LNCAP (cell line): ENCODE results near the gene CHMP4B.

Experiments used
- TF ChIP-seq, protein P1 (sequence below): fragments of 450-650 bp; IDR thresholded peaks from 2 replicates; pipeline ENCODE4 v1.5.1; 2017; ENCODE audit warnings: mild to moderate bottlenecking

Gene CHMP4B

DNA sequence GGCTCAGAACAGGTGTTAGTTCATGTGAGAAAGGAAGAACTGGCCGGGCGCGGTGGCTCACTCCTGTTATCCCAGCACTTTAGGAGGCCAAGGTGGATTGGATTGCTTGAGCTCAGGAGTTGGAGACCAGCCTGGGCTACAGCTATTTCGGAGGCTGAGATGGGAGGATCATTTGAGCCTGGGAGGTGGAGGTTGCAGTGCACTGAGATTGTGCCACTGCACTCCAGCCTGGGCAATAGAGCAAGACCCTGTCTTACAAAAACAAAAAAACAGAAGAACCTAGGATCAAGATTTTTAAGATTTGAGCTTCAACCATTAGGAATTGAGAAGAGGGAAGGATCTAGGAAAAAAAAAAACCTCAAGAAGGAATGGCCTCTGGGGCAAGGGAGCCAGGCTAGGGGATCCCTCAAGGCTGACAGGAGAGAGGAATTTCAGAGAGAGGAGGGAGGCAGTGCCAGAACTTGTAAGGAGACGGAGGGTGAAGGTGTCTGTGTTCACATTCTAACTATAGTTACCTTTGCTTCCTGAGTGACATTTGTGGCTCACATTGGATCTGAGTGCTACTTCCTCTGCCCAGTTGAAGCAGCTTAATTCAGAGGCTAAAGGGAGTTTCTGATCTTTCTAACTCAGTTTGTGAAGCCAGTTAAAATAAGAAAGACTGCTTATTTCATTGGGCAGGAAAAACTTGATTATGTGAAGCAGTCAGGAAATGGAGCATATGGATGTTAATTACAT is 26.1 kb downstream of the CHMP4B start:
- TF ChIP-seq, protein P1, sequence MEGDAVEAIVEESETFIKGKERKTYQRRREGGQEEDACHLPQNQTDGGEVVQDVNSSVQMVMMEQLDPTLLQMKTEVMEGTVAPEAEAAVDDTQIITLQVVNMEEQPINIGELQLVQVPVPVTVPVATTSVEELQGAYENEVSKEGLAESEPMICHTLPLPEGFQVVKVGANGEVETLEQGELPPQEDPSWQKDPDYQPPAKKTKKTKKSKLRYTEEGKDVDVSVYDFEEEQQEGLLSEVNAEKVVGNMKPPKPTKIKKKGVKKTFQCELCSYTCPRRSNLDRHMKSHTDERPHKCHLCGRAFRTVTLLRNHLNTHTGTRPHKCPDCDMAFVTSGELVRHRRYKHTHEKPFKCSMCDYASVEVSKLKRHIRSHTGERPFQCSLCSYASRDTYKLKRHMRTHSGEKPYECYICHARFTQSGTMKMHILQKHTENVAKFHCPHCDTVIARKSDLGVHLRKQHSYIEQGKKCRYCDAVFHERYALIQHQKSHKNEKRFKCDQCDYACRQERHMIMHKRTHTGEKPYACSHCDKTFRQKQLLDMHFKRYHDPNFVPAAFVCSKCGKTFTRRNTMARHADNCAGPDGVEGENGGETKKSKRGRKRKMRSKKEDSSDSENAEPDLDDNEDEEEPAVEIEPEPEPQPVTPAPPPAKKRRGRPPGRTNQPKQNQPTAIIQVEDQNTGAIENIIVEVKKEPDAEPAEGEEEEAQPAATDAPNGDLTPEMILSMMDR, result no peak

DNA sequence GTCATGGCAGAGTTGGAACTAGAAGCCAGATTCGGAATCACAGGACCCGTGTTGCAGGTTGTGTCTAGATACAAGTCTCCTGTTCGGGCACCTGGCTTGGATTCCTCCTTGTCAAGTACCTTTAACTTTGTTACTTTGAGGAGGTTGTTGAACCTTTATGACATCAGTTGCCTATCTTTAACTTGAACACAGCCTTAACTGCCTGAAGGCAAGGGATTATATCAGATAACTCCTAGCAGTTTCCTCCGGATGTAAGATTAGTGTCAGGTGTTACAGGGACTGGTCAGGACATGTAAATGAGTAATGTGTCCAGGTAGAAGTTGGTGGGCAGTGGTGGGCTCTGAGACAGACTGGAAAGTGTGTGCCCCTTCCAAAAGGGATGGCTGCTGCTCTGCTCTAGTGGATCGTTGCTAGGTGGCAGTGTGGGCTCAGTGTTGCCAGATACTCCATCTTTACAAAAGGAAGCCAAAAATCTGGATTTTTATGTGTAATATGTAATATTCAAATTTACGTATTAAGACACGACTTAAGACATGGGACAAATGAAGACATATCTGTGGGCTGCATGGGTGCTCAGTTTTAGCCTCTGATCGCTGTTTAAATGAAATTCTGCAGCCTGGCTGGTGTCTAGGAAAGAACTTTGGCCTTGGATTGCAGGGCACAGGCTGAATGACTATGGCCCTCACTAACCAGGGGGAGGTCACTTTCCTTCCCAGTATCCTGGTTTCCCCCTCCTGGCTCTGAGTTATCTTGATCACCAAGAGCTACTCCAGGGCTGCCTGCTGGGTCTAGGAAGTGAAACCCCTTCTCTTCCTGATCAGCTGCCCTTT is 27.1 kb downstream of the CHMP4B start:
- TF ChIP-seq, protein P1, result no peak; the same call in 1 of the 2 replicates

DNA sequence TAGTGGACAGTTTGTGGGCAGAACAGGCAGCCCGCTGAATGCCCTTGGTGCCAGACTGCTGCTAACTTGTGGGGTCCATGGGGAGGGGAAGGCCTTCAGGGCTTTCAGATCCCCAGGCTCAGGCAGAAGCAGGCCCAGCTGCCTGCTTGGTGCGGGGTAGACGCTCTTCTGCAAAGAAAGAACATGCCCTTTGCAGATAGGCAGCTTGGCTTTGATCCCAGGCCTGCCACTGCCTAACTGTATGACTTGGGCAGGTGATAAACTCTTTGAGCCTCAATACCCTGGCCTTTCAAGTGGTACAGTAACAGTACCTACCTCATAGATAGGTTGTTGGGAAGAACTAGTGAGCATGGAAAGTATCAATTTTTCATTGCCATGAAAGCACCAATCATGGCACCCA is 28.4 kb downstream of the CHMP4B start:
- TF ChIP-seq, protein P1, result no peak

DNA sequence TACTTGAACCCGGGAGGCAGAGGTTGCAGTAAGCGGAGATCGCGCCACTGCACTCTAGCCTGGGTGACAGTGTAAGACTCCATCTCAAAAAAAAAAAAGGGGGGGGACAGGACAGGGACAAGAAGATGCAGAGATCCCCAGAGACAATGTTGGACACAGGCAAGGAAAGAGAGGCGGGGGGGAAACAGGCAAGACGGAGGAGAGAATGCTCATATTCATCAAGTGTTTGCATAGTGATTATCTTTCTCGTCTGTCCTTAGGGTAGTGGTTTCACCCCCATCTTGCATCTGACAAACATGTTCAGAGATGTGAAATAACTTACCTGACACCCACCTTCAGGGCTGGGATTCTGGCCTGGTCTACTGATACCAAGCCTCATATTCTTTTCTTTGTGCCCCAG is 29.0 kb downstream of the CHMP4B start:
- TF ChIP-seq, protein P1, result no peak

DNA sequence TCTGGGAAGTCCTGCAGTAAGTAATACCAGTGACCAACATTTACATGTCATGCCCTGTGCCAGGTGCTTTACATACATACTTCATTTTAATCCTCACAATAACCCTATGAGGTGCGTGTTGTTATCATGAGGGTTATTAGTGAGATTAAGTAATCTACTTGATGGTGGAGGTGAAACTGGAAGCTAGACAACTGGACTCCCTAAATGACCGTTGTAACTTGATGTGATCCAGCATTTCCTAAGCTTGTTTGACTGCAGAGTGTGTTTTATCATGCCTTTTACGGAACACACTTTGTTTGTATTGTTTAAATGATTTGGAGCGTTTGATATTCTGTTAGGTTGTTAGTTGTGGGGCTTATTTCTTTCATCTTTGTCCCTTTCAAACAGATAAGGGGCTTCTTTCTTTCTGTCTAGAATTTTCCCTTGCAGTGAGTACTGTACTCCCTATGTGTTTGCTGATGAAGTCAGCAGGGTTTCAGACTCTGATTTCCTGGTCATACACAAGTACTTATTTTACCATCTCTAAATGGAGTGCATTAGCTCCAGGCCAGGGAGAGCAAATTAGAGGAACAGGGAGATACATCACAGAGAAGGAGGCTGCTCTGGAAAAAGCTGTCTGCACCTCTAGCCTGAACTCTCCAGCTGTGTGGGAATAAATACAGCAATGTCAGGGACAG is 29.7 kb downstream of the CHMP4B start:
- TF ChIP-seq, protein P1, result no peak

DNA sequence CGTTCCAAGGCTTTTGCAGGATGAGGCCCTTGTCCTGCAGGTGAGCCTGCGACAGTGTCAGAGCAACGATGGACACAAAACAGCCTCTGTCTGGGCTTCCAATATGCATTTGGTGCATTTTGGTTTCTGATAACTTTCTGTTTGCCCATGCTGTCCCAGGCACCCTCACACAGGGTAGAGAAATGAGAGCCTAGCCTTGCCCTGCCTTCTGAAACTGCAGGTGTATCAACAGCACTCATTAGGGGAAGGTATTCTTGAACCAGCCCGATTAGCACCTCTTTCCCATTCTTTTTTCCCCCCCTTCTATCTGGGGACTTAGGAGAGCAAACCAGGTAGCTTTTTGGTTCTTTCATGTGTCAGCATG is 30.3 kb downstream of the CHMP4B start:
- TF ChIP-seq, protein P1, result no peak

DNA sequence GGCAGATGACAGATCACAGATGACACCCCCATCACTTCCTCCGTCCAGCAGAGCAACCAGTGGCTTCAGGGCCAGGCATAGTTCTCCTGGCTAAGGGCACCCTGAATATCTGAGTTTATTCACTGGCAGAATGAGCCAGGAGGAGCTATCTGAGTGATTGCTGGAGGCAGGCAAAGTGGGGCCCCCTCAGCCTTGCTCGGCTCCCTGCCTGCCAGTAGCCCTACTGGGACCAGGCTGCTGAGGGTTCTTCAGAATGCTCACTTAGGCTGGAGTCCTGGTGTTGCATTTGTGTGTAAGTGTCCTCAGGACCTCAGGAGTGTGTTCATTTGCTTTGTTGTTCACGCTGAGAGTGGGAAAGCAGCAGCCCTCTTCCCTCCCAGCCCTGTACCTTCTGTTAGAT is 31.2 kb downstream of the CHMP4B start:
- TF ChIP-seq, protein P1, result no peak
